ENCODE results near the gene HOXB3.
"Not testable (repeated sequence)": the region's sequence is repeated elsewhere in the genome, so short reads cannot be mapped to it uniquely, and the experiment has no call there.

The HOXB3 gene

GRCh38 chr17:48526608-48527546 lies 63.2 kb downstream of the HOXB3 start:
- no peak for DNase-seq (ENCODE audit: low read depth)

GRCh38 chr17:48523010-48523409 lies 67.0 kb downstream of the HOXB3 start:
- DNase-seq (ENCODE audit: low read depth), result peak; percentile 55

GRCh38 chr17:48522031-48522653 lies 67.9 kb downstream of the HOXB3 start:
- peak; percentile 52 for DNase-seq (ENCODE audit: low read depth)

GRCh38 chr17:48520631-48521079 lies 69.4 kb downstream of the HOXB3 start:
- DNase-seq (ENCODE audit: low read depth), result peak; percentile 29

- no peak for DNase-seq (ENCODE audit: low read depth)
Observed at GRCh38 chr17:48519427-48519826, 70.6 kb downstream of the HOXB3 start.

GRCh38 chr17:48517478-48517877 lies 72.6 kb downstream of the HOXB3 start:
- DNase-seq (ENCODE audit: low read depth), result no peak

- DNase-seq (ENCODE audit: low read depth), result no peak
Observed at GRCh38 chr17:48515925-48516900, 73.8 kb downstream of the HOXB3 start.

- peak; percentile 62 for DNase-seq (ENCODE audit: low read depth)
Observed at GRCh38 chr17:48514477-48514876, 75.6 kb downstream of the HOXB3 start.

- DNase-seq (ENCODE audit: low read depth), result peak; percentile 51
Observed at GRCh38 chr17:48513666-48514455, 76.2 kb downstream of the HOXB3 start.

GRCh38 chr17:48513097-48513496 lies 76.9 kb downstream of the HOXB3 start:
- peak; percentile 48 for DNase-seq (ENCODE audit: low read depth)

GRCh38 chr17:48510761-48511604 lies 79.1 kb downstream of the HOXB3 start:
- DNase-seq (ENCODE audit: low read depth), result peak; percentile 77

GRCh38 chr17:48510381-48510760 lies 79.7 kb downstream of the HOXB3 start:
- DNase-seq (ENCODE audit: low read depth), result no peak

GRCh38 chr17:48509708-48510107 lies 80.3 kb downstream of the HOXB3 start:
- DNase-seq (ENCODE audit: low read depth), result not testable (repeated sequence)

GRCh38 chr17:48506246-48506645 lies 83.8 kb downstream of the HOXB3 start:
- DNase-seq (ENCODE audit: low read depth), result no peak

GRCh38 chr17:48505788-48506187 lies 84.3 kb downstream of the HOXB3 start:
- DNase-seq (ENCODE audit: low read depth), result peak; percentile 83

- no peak for DNase-seq (ENCODE audit: low read depth)
Observed at GRCh38 chr17:48504953-48505352, 85.1 kb downstream of the HOXB3 start.

GRCh38 chr17:48503747-48504146 lies 86.3 kb downstream of the HOXB3 start:
- DNase-seq (ENCODE audit: low read depth), result peak; percentile 90

- DNase-seq (ENCODE audit: low read depth), result no peak
Observed at GRCh38 chr17:48502901-48503300, 87.1 kb downstream of the HOXB3 start.

GRCh38 chr17:48502312-48502711 lies 87.7 kb downstream of the HOXB3 start:
- no peak for DNase-seq (ENCODE audit: low read depth)

Data from amniotic epithelial cell (primary cell).